BLaER1 (cell line): ENCODE results near the gene RAB19.

ENCODE experiments used
- H3K27ac ChIP-seq: shearing (Covaris generic); formaldehyde crosslinking; 2 replicates; pipeline ENCODE4 v1.8.1; 2022
- H3K27me3 ChIP-seq: shearing (Covaris generic); formaldehyde crosslinking; 2 replicates; pipeline ENCODE4 v1.8.1; 2022
- H3K36me3 ChIP-seq: shearing (Covaris generic); formaldehyde crosslinking; 2 replicates; pipeline ENCODE4 v1.8.1; 2022
- H3K4me1 ChIP-seq: shearing (Covaris generic); formaldehyde crosslinking; 2 replicates; pipeline ENCODE4 v1.8.1; 2022
- H3K4me2 ChIP-seq: shearing (Covaris generic); formaldehyde crosslinking; 2 replicates; pipeline ENCODE4 v1.8.1; 2022
- H3K4me3 ChIP-seq: shearing (Covaris generic); formaldehyde crosslinking; 2 replicates; pipeline ENCODE4 v1.8.1; 2022
- H3K9ac ChIP-seq: shearing (Covaris generic); formaldehyde crosslinking; 2 replicates; pipeline ENCODE4 v1.8.1; 2022
- H3K9me3 ChIP-seq: shearing (Covaris generic); formaldehyde crosslinking; 2 replicates; pipeline ENCODE4 v1.8.1; 2022
- H4K20me1 ChIP-seq: shearing (Covaris generic); formaldehyde crosslinking; 2 replicates; pipeline ENCODE4 v1.8.1; 2022
- Cebpa-rat ChIP-seq: shearing (Covaris generic); IDR thresholded peaks from 2 replicates; pipeline ENCODE4 v1.8.1; 2022

Gene RAB19

DNA sequence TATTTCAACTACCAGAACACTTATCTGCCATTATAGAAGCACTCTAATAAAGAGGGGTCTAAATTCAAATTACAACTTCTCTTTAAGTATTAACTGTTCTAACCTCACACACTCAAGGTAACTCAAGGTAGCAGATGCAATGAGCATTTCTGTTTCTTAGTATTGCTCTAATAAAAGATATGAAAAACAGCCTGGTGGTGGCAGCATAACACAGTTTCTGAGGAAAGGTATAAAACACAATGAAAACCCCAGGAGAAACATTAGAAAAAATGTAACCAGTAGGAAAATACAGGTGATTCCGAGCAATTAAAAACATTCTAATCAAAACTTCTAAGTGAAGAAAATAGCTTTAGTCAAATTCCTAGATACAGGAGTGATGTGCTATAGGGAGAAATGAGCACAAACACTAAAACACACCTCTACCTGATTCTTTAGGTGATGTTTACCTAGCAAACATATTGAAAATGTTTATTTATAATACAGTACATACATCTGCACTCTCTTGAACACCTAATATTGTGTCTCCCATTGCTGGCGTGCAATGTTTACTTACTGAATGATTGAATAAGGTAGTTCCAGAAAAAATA, 72.0 kb downstream of the RAB19 start:
- Histone ChIP-seq H3K27ac (no peak overlapping the region), H3K9ac (no peak overlapping the region), H3K4me3 (no peak overlapping the region), H4K20me1 (peaks cover 79% of the 10 kb centered on the region), H3K36me3 (peaks cover 20% of the 10 kb centered on the region), H3K9me3 (no peaks in the 10 kb centered on the region), H3K4me1 (peaks cover 22% of the 10 kb centered on the region), H3K4me2 (no peak overlapping the region), H3K27me3 (no peaks in the 10 kb centered on the region)
- no peak for TF ChIP-seq Cebpa-rat

DNA sequence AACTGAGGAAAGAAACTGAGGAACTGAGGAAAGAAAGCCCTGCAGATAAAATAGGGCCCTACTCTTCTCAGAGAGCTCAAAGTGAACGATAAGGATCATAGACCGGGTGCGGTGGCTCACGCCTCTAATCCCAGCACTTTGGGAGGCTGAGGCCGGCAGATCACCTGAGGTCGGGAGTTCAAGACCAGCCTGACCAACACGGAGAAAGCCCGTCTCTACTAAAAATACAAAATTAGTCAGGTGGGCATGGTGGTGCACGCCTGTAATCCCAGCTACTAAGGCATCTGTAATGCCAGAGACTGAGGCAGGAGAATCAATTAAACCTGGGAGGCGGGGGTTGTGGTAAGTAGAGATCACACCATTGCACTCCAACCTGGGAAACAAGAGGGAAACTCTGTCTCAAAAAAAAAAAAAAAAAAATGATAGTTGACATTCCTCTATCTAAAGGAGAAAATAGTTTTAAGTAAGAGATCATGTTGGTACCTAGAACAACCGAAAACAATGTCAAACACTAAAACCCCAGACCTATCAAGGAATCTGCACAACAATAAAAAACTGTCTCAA, 72.9 kb downstream of the RAB19 start:
- no peaks in the 10 kb centered on the region for H3K9me3 ChIP-seq
- H3K9ac ChIP-seq, result peak overlapping the region; percentile 87
- peak overlapping the region; percentile 90 for H3K4me2 ChIP-seq
- H3K4me1 ChIP-seq, result peaks cover 22% of the 10 kb centered on the region
- TF ChIP-seq Cebpa-rat, result no peak
- H3K27me3 ChIP-seq, result no peaks in the 10 kb centered on the region
- H3K36me3 ChIP-seq, result peaks cover 11% of the 10 kb centered on the region
- H3K27ac ChIP-seq, result no peak overlapping the region
- peaks cover 70% of the 10 kb centered on the region for H4K20me1 ChIP-seq
- H3K4me3 ChIP-seq, result peak overlapping the region; percentile 88; the same call in 1 of the 2 replicates
